ENCODE measurements around the gene FBLN2.

FBLN2 gene

GRCh38 chr3:13547591-13548371, 1.1 kb upstream of the FBLN2 start:
- DNase-seq = no peak
- Histone ChIP-seq H3K27me3 (replicated peaks in 2 of 5; ENCODE audit: control insufficient read depth in 4 of 5, insufficient read depth in 5 of 5, low read length in 4 of 5) (peaks cover 0 to 15% (median 2%) of the 10 kb centered on the region in 5 experiments), H3K27ac (ENCODE audit: insufficient read depth in 1 of 2, low read depth in 1 of 2, low read length in 2 of 2, poor library complexity in 1 of 2, severe bottlenecking in 2 of 2) (no peak overlapping the region), H3K4me3 (ENCODE audit: control insufficient read depth in 1 of 7, extremely low read depth in 1 of 7, insufficient read depth in 4 of 7, low read depth in 2 of 7, low read length in 6 of 7) (no peak overlapping the region), H3K36me3 (ENCODE audit: control insufficient read depth in 4 of 4, insufficient read depth in 4 of 4, low read length in 3 of 4) (no peaks in the 10 kb centered on the region), H3K4me1 (ENCODE audit: control extremely low read depth in 1 of 4, control insufficient read depth in 4 of 4, insufficient read depth in 4 of 4, low read length in 3 of 4) (peaks cover 4 to 37% (median 27%) of the 10 kb centered on the region in 4 experiments), H3K9me3 (ENCODE audit: control extremely low read depth in 1 of 5, control insufficient read depth in 4 of 5, insufficient read depth in 2 of 5, low read depth in 1 of 5, low read length in 4 of 5) (no peaks in the 10 kb centered on the region)
- WGBS (ENCODE audit: insufficient coverage) = over 99% methylated on average over 8 of the region's 10 CpGs
- ChIA-PET CTCF (interaction anchor here (1.5 kb wide), 1 partner anchor 110 kb away, joined by 4 read pairs; no protein-coding TSS in a partner anchor), POLR2A (no interaction called here)

- no peaks in the 10 kb centered on the region for H3K9me3 ChIP-seq (ENCODE audit: control extremely low read depth in 1 of 5, control insufficient read depth in 4 of 5, insufficient read depth in 2 of 5, low read depth in 1 of 5, low read length in 4 of 5)
- POLR2A ChIA-PET = no interaction called here
- WGBS (ENCODE audit: insufficient coverage) = 42% methylated on average over 12 of the region's 18 CpGs
- DNase-seq = peak in 2 of 3 donors; percentile 82 to 88
- no peak overlapping the region for H3K4me3 ChIP-seq (ENCODE audit: control insufficient read depth in 1 of 7, extremely low read depth in 1 of 7, insufficient read depth in 4 of 7, low read depth in 2 of 7, low read length in 6 of 7)
- peaks cover 0 to 15% (median 2%) of the 10 kb centered on the region in 5 experiments for H3K27me3 ChIP-seq (replicated peaks in 2 of 5; ENCODE audit: control insufficient read depth in 4 of 5, insufficient read depth in 5 of 5, low read length in 4 of 5)
- H3K27ac ChIP-seq (ENCODE audit: insufficient read depth in 1 of 2, low read depth in 1 of 2, low read length in 2 of 2, poor library complexity in 1 of 2, severe bottlenecking in 2 of 2) = no peak overlapping the region
- H3K4me1 ChIP-seq (ENCODE audit: control extremely low read depth in 1 of 4, control insufficient read depth in 4 of 4, insufficient read depth in 4 of 4, low read length in 3 of 4) = peaks cover 4 to 29% (median 19%) of the 10 kb centered on the region in 4 experiments
- CTCF ChIA-PET = interaction anchor here (1.1 to 2.6 kb wide), 5 partner anchors 8 to 98 kb away, joined by 3 to 9 read pairs (median 3); no protein-coding TSS in a partner anchor
- H3K36me3 ChIP-seq (ENCODE audit: control insufficient read depth in 4 of 4, insufficient read depth in 4 of 4, low read length in 3 of 4) = no peaks in the 10 kb centered on the region
Measured at GRCh38 chr3:13549623-13550422, 898 bp downstream of the FBLN2 start.

GRCh38 chr3:13550423-13550690, 1.4 kb downstream of the FBLN2 start:
- 8% methylated on average over 2 of the region's 2 CpGs for WGBS (ENCODE audit: insufficient coverage)
- H3K27ac ChIP-seq (ENCODE audit: insufficient read depth in 1 of 2, low read depth in 1 of 2, low read length in 2 of 2, poor library complexity in 1 of 2, severe bottlenecking in 2 of 2) = no peak overlapping the region
- H3K4me1 ChIP-seq (ENCODE audit: control extremely low read depth in 1 of 4, control insufficient read depth in 4 of 4, insufficient read depth in 4 of 4, low read length in 3 of 4) = peaks cover 0 to 24% (median 14%) of the 10 kb centered on the region in 4 experiments
- H3K36me3 ChIP-seq (ENCODE audit: control insufficient read depth in 4 of 4, insufficient read depth in 4 of 4, low read length in 3 of 4) = no peaks in the 10 kb centered on the region
- CTCF ChIA-PET = interaction anchor here (1.1 to 2.6 kb wide), 7 partner anchors 9 to 98 kb away, joined by 3 to 9 read pairs (median 3); no protein-coding TSS in a partner anchor
- POLR2A ChIA-PET = no interaction called here
- no peaks in the 10 kb centered on the region for H3K9me3 ChIP-seq (ENCODE audit: control extremely low read depth in 1 of 5, control insufficient read depth in 4 of 5, insufficient read depth in 2 of 5, low read depth in 1 of 5, low read length in 4 of 5)
- no peak overlapping the region for H3K4me3 ChIP-seq (ENCODE audit: control insufficient read depth in 1 of 7, extremely low read depth in 1 of 7, insufficient read depth in 4 of 7, low read depth in 2 of 7, low read length in 6 of 7)
- DNase-seq = peak in 2 of 3 donors; percentile 48 to 54
- H3K27me3 ChIP-seq (replicated peaks in 2 of 5; ENCODE audit: control insufficient read depth in 4 of 5, insufficient read depth in 5 of 5, low read length in 4 of 5) = peaks cover 0 to 15% (median 2%) of the 10 kb centered on the region in 5 experiments

- no peak for DNase-seq
- Histone ChIP-seq H3K4me3 (ENCODE audit: control insufficient read depth in 1 of 7, extremely low read depth in 1 of 7, insufficient read depth in 4 of 7, low read depth in 2 of 7, low read length in 6 of 7) (no peak overlapping the region), H3K36me3 (ENCODE audit: control insufficient read depth in 4 of 4, insufficient read depth in 4 of 4, low read length in 3 of 4) (no peaks in the 10 kb centered on the region), H3K27me3 (replicated peaks in 2 of 5; ENCODE audit: control insufficient read depth in 4 of 5, insufficient read depth in 5 of 5, low read length in 4 of 5) (peaks cover 0 to 15% (median 2%) of the 10 kb centered on the region in 5 experiments), H3K27ac (ENCODE audit: insufficient read depth in 1 of 2, low read depth in 1 of 2, low read length in 2 of 2, poor library complexity in 1 of 2, severe bottlenecking in 2 of 2) (no peak overlapping the region), H3K4me1 (ENCODE audit: control extremely low read depth in 1 of 4, control insufficient read depth in 4 of 4, insufficient read depth in 4 of 4, low read length in 3 of 4) (peaks cover 0 to 24% (median 14%) of the 10 kb centered on the region in 4 experiments), H3K9me3 (ENCODE audit: control extremely low read depth in 1 of 5, control insufficient read depth in 4 of 5, insufficient read depth in 2 of 5, low read depth in 1 of 5, low read length in 4 of 5) (no peaks in the 10 kb centered on the region)
- ChIA-PET POLR2A (no interaction called here), CTCF (interaction anchor here (0.8 to 2.6 kb wide), 8 partner anchors 8 to 106 kb away, joined by 3 to 9 read pairs (median 3); no protein-coding TSS in a partner anchor)
- WGBS (ENCODE audit: insufficient coverage) = 99% methylated on average over 11 of the region's 13 CpGs
Measured at GRCh38 chr3:13550791-13551360, 2.0 kb downstream of the FBLN2 start.

- CTCF ChIA-PET = no interaction called here
- Histone ChIP-seq H3K9me3 (ENCODE audit: control extremely low read depth in 1 of 5, control insufficient read depth in 4 of 5, insufficient read depth in 2 of 5, low read depth in 1 of 5, low read length in 4 of 5) (no peaks in the 10 kb centered on the region), H3K27me3 (replicated peaks in 2 of 5; ENCODE audit: control insufficient read depth in 4 of 5, insufficient read depth in 5 of 5, low read length in 4 of 5) (peaks cover 0 to 12% (median 2%) of the 10 kb centered on the region in 5 experiments), H3K4me3 (ENCODE audit: control insufficient read depth in 1 of 7, extremely low read depth in 1 of 7, insufficient read depth in 4 of 7, low read depth in 2 of 7, low read length in 6 of 7) (no peak overlapping the region), H3K27ac (ENCODE audit: insufficient read depth in 1 of 2, low read depth in 1 of 2, low read length in 2 of 2, poor library complexity in 1 of 2, severe bottlenecking in 2 of 2) (no peak overlapping the region), H3K4me1 (ENCODE audit: control extremely low read depth in 1 of 4, control insufficient read depth in 4 of 4, insufficient read depth in 4 of 4, low read length in 3 of 4) (peaks cover 0 to 29% (median 16%) of the 10 kb centered on the region in 4 experiments), H3K36me3 (ENCODE audit: control insufficient read depth in 4 of 4, insufficient read depth in 4 of 4, low read length in 3 of 4) (no peaks in the 10 kb centered on the region)
- POLR2A ChIA-PET = no interaction called here
- no peak for DNase-seq
- 76% methylated on average over 25 of the region's 28 CpGs for WGBS (ENCODE audit: insufficient coverage)
Measured at GRCh38 chr3:13552857-13553652, 4.1 kb downstream of the FBLN2 start.

GRCh38 chr3:13553686-13554085, 4.8 kb downstream of the FBLN2 start:
- no peak for DNase-seq
- Histone ChIP-seq H3K36me3 (ENCODE audit: control insufficient read depth in 4 of 4, insufficient read depth in 4 of 4, low read length in 3 of 4) (no peaks in the 10 kb centered on the region), H3K4me3 (ENCODE audit: control insufficient read depth in 1 of 7, extremely low read depth in 1 of 7, insufficient read depth in 4 of 7, low read depth in 2 of 7, low read length in 6 of 7) (no peak overlapping the region), H3K4me1 (ENCODE audit: control extremely low read depth in 1 of 4, control insufficient read depth in 4 of 4, insufficient read depth in 4 of 4, low read length in 3 of 4) (peaks cover 0 to 25% (median 15%) of the 10 kb centered on the region in 4 experiments), H3K27ac (ENCODE audit: insufficient read depth in 1 of 2, low read depth in 1 of 2, low read length in 2 of 2, poor library complexity in 1 of 2, severe bottlenecking in 2 of 2) (no peak overlapping the region), H3K27me3 (replicated peaks in 2 of 5; ENCODE audit: control insufficient read depth in 4 of 5, insufficient read depth in 5 of 5, low read length in 4 of 5) (peaks cover 0 to 6% (median 0%) of the 10 kb centered on the region in 5 experiments), H3K9me3 (ENCODE audit: control extremely low read depth in 1 of 5, control insufficient read depth in 4 of 5, insufficient read depth in 2 of 5, low read depth in 1 of 5, low read length in 4 of 5) (no peaks in the 10 kb centered on the region)
- POLR2A ChIA-PET = no interaction called here
- WGBS (ENCODE audit: insufficient coverage) = 68% methylated on average over 11 of the region's 12 CpGs
- CTCF ChIA-PET = interaction anchor here (1.1 kb wide), 1 partner anchor 17 kb away, joined by 3 read pairs; no protein-coding TSS in a partner anchor
